HG03558 (cell line): Measurements from ENCODE around the gene RHBDF2.

Source experiments
- ATAC-seq: cut with Tn5 transposase; IDR thresholded peaks from one replicate; pipeline ENCODE4 v1.9.1; 2021; ENCODE audit warnings: moderate number of reproducible peaks; ENCODE audit not compliant: unreplicated experiment; ENCODE audit errors: extremely low read depth

RHBDF2 gene

GRCh38 chr17:76490112-76490710, 11.0 kb downstream of the RHBDF2 start:
- ATAC-seq: no peak

- no peak for ATAC-seq
Observed at GRCh38 chr17:76487451-76488192, 13.6 kb downstream of the RHBDF2 start.

GRCh38 chr17:76485569-76485968, 15.7 kb downstream of the RHBDF2 start:
- ATAC-seq: no peak

- no peak for ATAC-seq
Observed at GRCh38 chr17:76484228-76484725, 16.9 kb downstream of the RHBDF2 start.

GRCh38 chr17:76481071-76481655, 20.1 kb downstream of the RHBDF2 start:
- ATAC-seq: peak; percentile 47

- no peak for ATAC-seq
Observed at GRCh38 chr17:76480632-76481031, 20.6 kb downstream of the RHBDF2 start.

- no peak for ATAC-seq
Observed at GRCh38 chr17:76479515-76480060, 21.6 kb downstream of the RHBDF2 start.

- no peak for ATAC-seq
Observed at GRCh38 chr17:76478730-76479514, 22.3 kb downstream of the RHBDF2 start.

- ATAC-seq: no peak
Observed at GRCh38 chr17:76478097-76478496, 23.1 kb downstream of the RHBDF2 start.

GRCh38 chr17:76477576-76477975, 23.6 kb downstream of the RHBDF2 start:
- ATAC-seq: no peak

GRCh38 chr17:76476736-76477135, 24.5 kb downstream of the RHBDF2 start:
- no peak for ATAC-seq

GRCh38 chr17:76475302-76475701, 25.9 kb downstream of the RHBDF2 start:
- ATAC-seq: no peak

- ATAC-seq: no peak
Observed at GRCh38 chr17:76474894-76475293, 26.3 kb downstream of the RHBDF2 start.

GRCh38 chr17:76474238-76474637, 27.0 kb downstream of the RHBDF2 start:
- ATAC-seq: no peak

- no peak for ATAC-seq
Observed at GRCh38 chr17:76473541-76473985, 27.7 kb downstream of the RHBDF2 start.

GRCh38 chr17:76472726-76473125, 28.5 kb downstream of the RHBDF2 start:
- no peak for ATAC-seq

GRCh38 chr17:76472258-76472645, 29.0 kb downstream of the RHBDF2 start:
- ATAC-seq: no peak

GRCh38 chr17:76471498-76472257, 29.5 kb downstream of the RHBDF2 start:
- ATAC-seq: no peak

- no peak for ATAC-seq
Observed at GRCh38 chr17:76469991-76470739, 31.1 kb downstream of the RHBDF2 start.
